Subcutaneous adipose tissue (tissue), 4 donors: ENCODE measurements around the gene ATP9B. TPM values are rescaled to one million over a fixed set of nuclear protein-coding genes. Genes with fewer than 3 reads are reported as not detected.

Experiments used
- total RNA-seq, 4 donors: library from RNA; depleted of rRNA; stranded (reverse); fragments of >200 nt; gene quantifications; one replicate each; pipeline ENCODE4 v1.1.0, GENCODE V29; 2016
- TF ChIP-seq, protein P1 (sequence below): fragments of 450-650 bp; IDR thresholded peaks from one replicate; pipeline ENCODE4 v1.5.1; 2016; ENCODE audit warnings: low read depth, mild to moderate bottlenecking, control low read depth, antibody characterized with exemption, moderate library complexity

Gene ATP9B
- total RNA-seq, 4 donors from 2014 or later, result 38.8 to 58.5 (median 45.3) TPM

- TF ChIP-seq, protein P1, sequence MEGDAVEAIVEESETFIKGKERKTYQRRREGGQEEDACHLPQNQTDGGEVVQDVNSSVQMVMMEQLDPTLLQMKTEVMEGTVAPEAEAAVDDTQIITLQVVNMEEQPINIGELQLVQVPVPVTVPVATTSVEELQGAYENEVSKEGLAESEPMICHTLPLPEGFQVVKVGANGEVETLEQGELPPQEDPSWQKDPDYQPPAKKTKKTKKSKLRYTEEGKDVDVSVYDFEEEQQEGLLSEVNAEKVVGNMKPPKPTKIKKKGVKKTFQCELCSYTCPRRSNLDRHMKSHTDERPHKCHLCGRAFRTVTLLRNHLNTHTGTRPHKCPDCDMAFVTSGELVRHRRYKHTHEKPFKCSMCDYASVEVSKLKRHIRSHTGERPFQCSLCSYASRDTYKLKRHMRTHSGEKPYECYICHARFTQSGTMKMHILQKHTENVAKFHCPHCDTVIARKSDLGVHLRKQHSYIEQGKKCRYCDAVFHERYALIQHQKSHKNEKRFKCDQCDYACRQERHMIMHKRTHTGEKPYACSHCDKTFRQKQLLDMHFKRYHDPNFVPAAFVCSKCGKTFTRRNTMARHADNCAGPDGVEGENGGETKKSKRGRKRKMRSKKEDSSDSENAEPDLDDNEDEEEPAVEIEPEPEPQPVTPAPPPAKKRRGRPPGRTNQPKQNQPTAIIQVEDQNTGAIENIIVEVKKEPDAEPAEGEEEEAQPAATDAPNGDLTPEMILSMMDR, result no peak
These were observed 276.2 kb downstream of the ATP9B start for GRCh38 chr18:79345366-79345765.

DNA sequence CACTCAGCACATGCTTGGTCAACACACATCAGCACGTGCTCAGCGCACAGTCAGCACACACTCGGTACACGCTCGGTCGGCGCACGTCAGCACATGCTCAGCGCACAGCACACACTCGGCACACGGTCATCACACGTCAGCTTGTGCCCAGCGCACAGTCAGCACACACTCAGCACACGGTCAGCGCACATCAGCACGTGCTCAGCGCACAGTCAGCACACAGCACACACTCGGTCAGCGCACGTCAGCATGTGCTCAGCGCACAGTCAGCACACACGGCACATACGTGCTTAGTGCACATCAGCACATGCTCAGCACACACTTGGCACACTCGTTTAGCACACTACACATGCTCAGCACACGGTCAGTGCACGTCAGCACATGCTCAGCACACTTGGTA is 276.8 kb downstream of the ATP9B start:
- TF ChIP-seq, protein P1, result no peak

DNA sequence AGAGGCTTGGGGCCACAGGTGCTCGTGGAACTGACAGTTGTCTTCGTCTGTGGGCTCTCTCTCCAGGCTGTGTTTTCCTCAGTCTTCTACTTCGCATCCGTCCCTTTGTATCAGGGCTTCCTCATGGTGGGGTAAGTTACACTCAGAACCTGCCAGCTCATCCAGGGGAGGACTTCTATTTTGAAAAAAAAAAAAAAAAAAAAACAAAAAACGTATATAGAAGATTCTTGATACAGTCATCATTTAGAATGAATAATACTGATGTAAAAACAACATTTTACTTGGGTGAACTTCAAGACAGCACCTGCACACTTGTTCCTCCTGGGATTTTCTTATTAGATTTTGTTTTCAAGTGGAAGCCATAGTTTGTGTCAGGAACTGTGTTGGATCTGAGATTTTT is 278.9 kb downstream of the ATP9B start:
- TF ChIP-seq, protein P1, result no peak

GRCh38 chr18:79352432-79352831 is 283.2 kb downstream of the ATP9B start:
- TF ChIP-seq, protein P1, result no peak

DNA sequence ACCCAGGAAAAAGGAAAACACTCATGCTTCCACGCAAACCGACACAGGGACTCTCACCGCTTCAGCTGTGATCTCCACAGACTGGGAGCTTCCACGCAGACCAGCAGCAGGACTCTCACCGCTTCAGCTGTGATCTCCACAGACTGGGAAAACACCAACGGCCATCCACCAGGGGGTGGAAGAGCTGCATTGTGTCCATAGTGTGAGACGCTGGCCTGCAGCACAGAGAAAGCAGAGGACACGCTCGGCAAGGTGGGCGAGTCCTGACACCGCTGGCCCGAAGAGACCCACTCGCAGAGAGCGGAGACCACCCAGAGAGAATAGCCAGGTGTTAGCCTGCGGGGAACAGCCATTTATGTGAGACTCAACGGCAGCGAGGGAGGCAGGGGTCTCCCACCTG is 284.1 kb downstream of the ATP9B start:
- TF ChIP-seq, protein P1, result no peak

- TF ChIP-seq, protein P1, result no peak
These were observed 285.2 kb downstream of the ATP9B start for GRCh38 chr18:79354350-79354749.

DNA sequence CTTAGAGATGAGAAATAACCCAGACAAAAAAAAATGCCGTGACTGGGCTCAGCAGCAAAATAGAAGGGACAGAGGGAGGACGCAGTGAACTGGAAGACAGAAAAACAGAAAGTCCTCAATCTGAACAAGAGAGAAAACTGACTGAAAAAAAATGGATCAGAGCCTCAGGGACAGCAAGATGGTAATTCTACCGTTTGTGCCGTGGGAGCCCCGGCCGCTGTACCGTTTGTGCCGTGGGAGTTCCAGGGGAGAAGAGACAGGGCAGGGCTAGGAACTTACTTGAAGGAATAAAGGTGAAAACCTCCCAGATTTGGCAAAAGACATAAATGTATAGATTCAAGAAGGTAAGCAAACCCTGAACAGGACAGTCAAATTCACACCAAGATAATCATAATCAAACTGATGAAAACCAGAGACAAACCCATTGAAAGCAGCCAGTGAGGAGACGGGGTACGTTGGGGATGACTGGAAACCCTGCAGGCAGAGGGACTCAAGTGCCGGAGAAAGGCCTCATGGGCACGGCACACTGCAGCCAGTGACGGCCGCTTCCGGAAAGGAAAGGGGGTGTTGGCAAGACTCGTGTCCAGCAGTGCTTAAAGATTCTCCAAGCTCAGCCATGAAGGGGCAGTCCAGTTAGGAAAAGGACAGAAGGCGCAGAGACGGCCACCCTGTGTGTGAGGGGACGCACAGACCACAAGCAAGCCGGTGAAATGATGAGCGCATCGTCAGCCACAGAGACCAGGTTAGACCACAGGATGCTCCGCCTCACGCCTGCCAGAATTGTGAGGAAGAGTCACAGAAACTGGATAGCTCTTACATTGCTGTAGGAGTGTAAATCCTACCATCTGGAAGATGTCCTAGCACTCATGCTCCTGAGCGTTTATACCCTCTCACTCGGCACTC is 286.5 kb downstream of the ATP9B start:
- TF ChIP-seq, protein P1, result no peak
